ENCODE results near the gene TCN1. TPM values are rescaled to one million over a fixed set of nuclear protein-coding genes. Genes with fewer than 3 reads are reported as not detected.

Gene TCN1
- total and polyA plus RNA-seq, 2 of the 8 experiments (the other 6 are each of a cell fraction or from before 2014, with no cell fraction given): not detected

DNA sequence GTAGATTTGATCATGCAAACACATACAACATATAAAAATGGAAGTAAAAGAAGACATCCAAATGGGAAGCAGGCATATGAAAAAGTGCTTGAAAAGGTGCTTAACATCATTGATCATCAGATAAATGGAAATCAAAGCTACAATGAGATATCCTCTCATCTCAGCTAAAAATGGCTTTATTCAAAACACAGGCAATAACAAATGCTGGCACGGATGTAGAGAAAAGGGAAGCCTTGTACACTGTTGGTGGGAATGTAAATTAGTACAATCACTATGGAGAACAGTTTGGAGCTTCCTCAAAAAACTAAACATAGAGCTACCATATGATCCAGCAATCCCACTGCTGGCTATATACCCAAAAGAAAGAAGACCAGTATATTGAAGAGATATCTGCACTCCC, 549 bp upstream of the TCN1 start (continued):
- TF ChIP-seq ZNF274 (IDR thresholded peaks at IDR 0.05; ENCODE audit: borderline replicate concordance, extremely low read depth, low read length) (no peak), SIX5 (IDR thresholded peaks at IDR 0.05; ENCODE audit: low read depth, low read length) (no peak)

All from H1 (cell line).